Aorta (tissue), 5 donors: ENCODE measurements around the gene FAM229A. TPM values are rescaled to one million over a fixed set of nuclear protein-coding genes. Genes with fewer than 3 reads are reported as not detected.
"Not testable (repeated sequence)": the region's sequence is repeated elsewhere in the genome, so short reads cannot be mapped to it uniquely, and the experiment has no call there.

Source experiments
- ATAC-seq: fragments of 200-7000 bp; cut with Tn5 transposase; one replicate; pipeline ENCODE4 v1.9.1; 2022; ENCODE audit warnings: moderate library complexity; ENCODE audit not compliant: low FRiP score
- DNase-seq, 2 donors: peaks; one replicate each; pipeline ENCODE4 v3.0.0-alpha.2; 2020
- H3K27ac ChIP-seq, 2 donors: one replicate each; pipeline ENCODE4 v1.5.1; 2013; ENCODE audit warnings: low read length in 2 of 2, mild to moderate bottlenecking in 2 of 2, moderate library complexity in 2 of 2, control low read depth in 1 of 2, inconsistent platforms in 1 of 2, low read depth in 1 of 2
- H3K27me3 ChIP-seq, 2 donors: one replicate each; pipeline ENCODE4 v1.6.1; 2013; ENCODE audit warnings: control low read depth in 1 of 2, low read length in 1 of 2, mild to moderate bottlenecking in 1 of 2, moderate library complexity in 1 of 2; ENCODE audit not compliant: insufficient read depth in 2 of 2, control insufficient read depth in 1 of 2
- H3K36me3 ChIP-seq, 2 donors: one replicate each; pipeline ENCODE4 v1.6.1; 2013; ENCODE audit warnings: control low read depth in 1 of 2, low read length in 1 of 2, mild to moderate bottlenecking in 1 of 2; ENCODE audit not compliant: insufficient read depth in 2 of 2, control insufficient read depth in 1 of 2
- H3K4me1 ChIP-seq, 2 donors: one replicate each; pipeline ENCODE4 v1.6.1; 2013; ENCODE audit warnings: low read length in 2 of 2, control low read depth in 1 of 2, mild to moderate bottlenecking in 1 of 2, moderate library complexity in 1 of 2; ENCODE audit not compliant: insufficient read depth in 2 of 2, control insufficient read depth in 1 of 2
- H3K4me3 ChIP-seq, 2 donors: one replicate each; pipeline ENCODE4 v1.5.1; 2013; ENCODE audit warnings: low read length in 2 of 2, control low read depth in 1 of 2, mild to moderate bottlenecking in 1 of 2
- H3K9me3 ChIP-seq: one replicate; pipeline ENCODE4 v1.6.1; 2013; ENCODE audit warnings: mild to moderate bottlenecking, low read length; ENCODE audit not compliant: control insufficient read depth
- WGBS, 2 donors: extraction: QIAGEN DNeasy Blood & Tissue Kit; methylation state at CpG; one replicate each; pipeline ENCODE4 v1.1.7; 2013; 5-methylcytosine and 5-hydroxymethylcytosine counted together
- intact Hi-C, 2 donors: fragments of 100-400 bp; cut with DNase I; formaldehyde crosslinking; loops; one replicate each; pipeline versions ENCODE4 v1.14.2 to v1.15.0; 2022
- polyA plus RNA-seq, 2 donors: library from polyadenylated mRNA; stranded (reverse); fragments of 200-250 nt; gene quantifications; one replicate each; pipeline ENCODE4 v1.2.3, GENCODE V29; 2013
- total RNA-seq, 2 donors: library from RNA; stranded (reverse); fragmentation: NEBNext Ultra II Directional; extraction: Animal tissue kit (Norgen Biotek cat#: 25700); gene quantifications; one replicate each; pipeline ENCODE4 v1.2.1, GENCODE V29; 2021
- donor health status: healthy with polysubstance abuse.
- donor health status: Bipolar disorder and iron deficiency.
- donor health status: DM: no; HTN: no; CAD: no.
- donor health status: DM: no; HTN: no; CAD: no.
- donor health status: DM: yes; HTN: yes; CAD: no.

Gene FAM229A
- total and polyA plus RNA-seq, 4 donors = 2.3 to 40.1 (median 9.1) TPM

DNA sequence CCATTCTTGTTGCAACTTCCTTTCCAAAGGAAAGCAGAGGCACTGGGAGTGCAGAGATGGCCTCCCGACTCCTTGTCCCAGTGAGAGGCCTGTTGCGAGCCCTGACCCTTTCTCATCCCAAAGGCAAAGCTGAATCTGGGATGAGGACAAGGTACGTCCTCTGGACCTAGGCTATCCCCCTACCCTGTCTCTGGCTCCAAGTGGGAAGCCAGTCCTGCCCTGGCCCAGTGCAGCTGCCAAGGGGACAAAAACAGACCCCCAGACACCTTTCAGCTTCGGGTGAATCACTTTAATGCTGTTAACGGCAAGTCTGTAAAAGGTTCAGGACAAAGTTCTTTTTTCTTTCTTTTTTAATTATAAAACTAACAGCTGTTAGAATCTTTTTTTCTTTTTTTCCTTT, 2.6 kb upstream of the FAM229A start:
- H3K36me3 ChIP-seq = peaks cover 2 to 9% of the 10 kb centered on the region in 2 donors
- no peak overlapping the region for H3K27ac ChIP-seq
- H3K9me3 ChIP-seq = no peaks in the 10 kb centered on the region
- DNase-seq = no peak
- no peak overlapping the region for H3K4me3 ChIP-seq
- H3K27me3 ChIP-seq = no peaks in the 10 kb centered on the region
- ATAC-seq = no peak
- intact Hi-C loops = no loop called here
- 86 to 88% methylated on average over 5 of the region's 5 CpGs for WGBS, 2 donors
- no peaks in the 10 kb centered on the region for H3K4me1 ChIP-seq

DNA sequence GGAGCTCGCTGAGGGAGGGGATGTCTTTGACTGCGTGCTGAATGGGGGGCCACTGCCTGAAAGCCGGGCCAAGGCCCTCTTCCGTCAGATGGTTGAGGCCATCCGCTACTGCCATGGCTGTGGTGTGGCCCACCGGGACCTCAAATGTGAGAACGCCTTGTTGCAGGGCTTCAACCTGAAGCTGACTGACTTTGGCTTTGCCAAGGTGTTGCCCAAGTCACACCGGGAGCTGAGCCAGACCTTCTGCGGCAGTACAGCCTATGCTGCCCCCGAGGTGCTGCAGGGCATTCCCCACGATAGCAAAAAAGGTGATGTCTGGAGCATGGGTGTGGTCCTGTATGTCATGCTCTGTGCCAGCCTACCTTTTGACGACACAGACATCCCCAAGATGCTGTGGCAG, 1.4 kb upstream of the FAM229A start:
- Histone ChIP-seq H3K27ac (no peak overlapping the region), H3K4me3 (no peak overlapping the region), H3K27me3 (no peaks in the 10 kb centered on the region), H3K9me3 (no peaks in the 10 kb centered on the region), H3K4me1 (no peaks in the 10 kb centered on the region), H3K36me3 (peaks cover 2 to 9% of the 10 kb centered on the region in 2 donors)
- intact Hi-C loops = no loop called here
- no peak for ATAC-seq
- WGBS, 2 donors = 92 to 94% methylated on average over 12 of the region's 12 CpGs
- no peak for DNase-seq

DNA sequence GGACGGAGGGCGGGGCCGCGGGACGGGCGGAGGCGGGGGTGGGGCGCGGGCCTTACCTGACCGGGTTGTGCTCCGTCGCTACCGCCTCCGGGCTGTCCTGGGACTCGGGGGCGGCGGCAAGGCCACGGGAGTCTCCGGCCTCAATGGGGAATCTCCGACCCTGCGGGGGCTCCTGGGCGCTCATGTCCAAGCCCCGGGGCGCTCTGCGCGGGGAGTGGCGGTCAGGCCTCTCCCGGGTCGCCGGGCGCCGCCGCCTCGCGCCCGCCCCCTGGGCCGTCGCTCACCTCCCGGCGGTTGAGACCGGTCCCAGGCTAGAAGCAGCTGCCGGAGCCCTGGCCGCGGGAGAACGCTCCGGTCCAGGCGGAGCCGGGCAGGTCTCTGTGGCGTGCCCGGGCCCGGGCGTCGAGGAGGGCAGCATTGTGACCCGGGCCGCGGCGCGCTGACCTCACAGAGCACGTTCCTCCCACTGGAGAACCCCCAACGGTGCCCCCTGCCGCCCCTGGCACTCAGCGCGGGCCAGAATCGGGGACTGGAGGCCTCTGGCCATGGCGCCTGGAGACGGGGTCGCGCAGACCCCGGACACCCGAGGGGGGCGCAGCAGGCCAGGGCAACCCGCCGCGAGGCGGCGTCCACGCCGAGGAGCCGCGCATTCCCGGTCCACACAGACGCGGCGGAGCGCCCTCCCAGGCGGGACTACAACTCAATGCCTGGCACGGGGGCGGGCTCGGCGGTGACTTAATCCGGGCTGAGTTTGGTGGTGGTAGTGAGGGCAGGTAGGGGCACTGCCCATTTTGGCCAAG, 411 bp downstream of the FAM229A start:
- no peak overlapping the region for H3K27ac ChIP-seq
- WGBS, 2 donors = 0 to 2% methylated on average over 80 to 91 of the region's 91 CpGs
- no peaks in the 10 kb centered on the region for H3K27me3 ChIP-seq
- peaks cover 2 to 3% of the 10 kb centered on the region in 2 donors for H3K36me3 ChIP-seq
- DNase-seq = peak; percentile 71 to 92
- H3K4me3 ChIP-seq = peak overlapping the region in 1 of 2 donors; percentile 10
- peak; percentile 76 for ATAC-seq
- H3K4me1 ChIP-seq = no peaks in the 10 kb centered on the region
- H3K9me3 ChIP-seq = no peaks in the 10 kb centered on the region
- intact Hi-C loops = no loop called here

DNA sequence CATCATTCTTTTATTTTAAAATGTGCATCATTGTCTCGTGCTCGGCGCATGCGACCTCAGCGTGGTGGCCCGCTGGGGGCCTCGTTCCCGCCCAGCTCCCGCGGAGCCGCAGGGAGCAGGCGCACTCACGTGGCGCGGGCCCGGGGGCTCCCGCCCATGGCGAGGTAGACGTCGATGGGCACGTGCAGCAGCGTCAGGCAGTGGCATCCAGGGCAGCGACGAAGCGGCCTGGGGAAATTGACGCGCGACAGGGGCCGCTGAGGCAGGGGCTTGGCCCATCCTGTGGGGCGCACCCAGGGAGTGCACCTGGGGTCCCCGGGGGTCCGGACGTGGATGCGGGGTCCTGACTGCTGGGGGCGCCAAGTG, 994 bp downstream of the FAM229A start:
- no peaks in the 10 kb centered on the region for H3K4me1 ChIP-seq
- H3K27ac ChIP-seq = no peak overlapping the region
- DNase-seq = no peak
- WGBS, 2 donors = 57 to 60% methylated on average over 34 to 35 of the region's 35 CpGs
- H3K27me3 ChIP-seq = no peaks in the 10 kb centered on the region
- H3K36me3 ChIP-seq = peaks cover 0 to 3% of the 10 kb centered on the region in 2 donors
- ATAC-seq = no peak
- no peak overlapping the region for H3K4me3 ChIP-seq
- H3K9me3 ChIP-seq = no peaks in the 10 kb centered on the region
- intact Hi-C loops = no loop called here

DNA sequence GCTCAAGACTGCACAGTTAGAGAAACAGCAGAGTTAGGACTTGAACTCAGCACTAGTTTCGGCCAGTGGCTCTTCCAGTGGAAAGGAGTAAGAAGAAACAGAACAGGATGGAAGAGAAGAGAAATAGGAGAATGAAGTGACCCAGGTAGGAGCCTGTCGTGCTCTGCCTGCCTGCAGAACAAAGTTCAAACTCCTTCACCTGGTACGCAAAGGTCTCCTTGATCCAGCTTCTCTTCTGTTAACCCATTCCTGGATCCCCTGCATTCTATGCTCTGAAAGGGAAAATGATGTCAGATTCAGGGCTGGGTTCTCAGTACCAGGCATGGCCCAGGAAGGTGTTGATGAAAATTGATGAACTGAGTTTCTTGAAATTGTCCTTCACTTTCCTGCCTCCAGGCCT, 3.9 kb downstream of the FAM229A start:
- DNase-seq (no peak), ATAC-seq (no peak)
- Histone ChIP-seq H3K4me1 (no peaks in the 10 kb centered on the region), H3K9me3 (no peaks in the 10 kb centered on the region), H3K4me3 (no peak overlapping the region), H3K27me3 (no peaks in the 10 kb centered on the region), H3K36me3 (no peaks in the 10 kb centered on the region), H3K27ac (no peak overlapping the region)
- intact Hi-C loops = no loop called here
- WGBS, 2 donors = 84 to 85% methylated on average over 3 of the region's 3 CpGs

DNA sequence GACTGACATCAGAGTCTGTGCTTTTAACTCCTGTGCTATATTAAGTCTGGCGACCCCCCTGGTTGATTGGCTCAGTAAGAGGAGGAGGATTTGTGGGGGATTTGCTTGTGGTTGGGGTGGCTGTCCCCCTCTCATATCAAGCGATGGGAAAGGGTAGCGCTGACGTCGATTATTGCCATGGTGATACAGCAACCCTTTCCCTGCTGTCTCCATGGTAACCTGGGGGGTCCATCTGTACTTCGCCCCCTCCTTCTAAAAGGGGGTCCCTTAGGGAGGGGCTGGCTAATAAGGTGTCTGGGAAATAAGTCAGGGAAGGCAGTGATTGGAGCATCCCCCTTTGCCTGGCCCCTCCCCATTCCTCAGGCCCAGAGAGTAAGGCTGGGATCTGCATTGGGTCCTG, 4.7 kb downstream of the FAM229A start:
- intact Hi-C loops = no loop called here
- 63 to 65% methylated on average over 6 of the region's 6 CpGs for WGBS, 2 donors
- ATAC-seq (no peak), DNase-seq (no peak)
- H3K27ac ChIP-seq = no peak overlapping the region
- no peaks in the 10 kb centered on the region for H3K9me3 ChIP-seq
- no peaks in the 10 kb centered on the region for H3K36me3 ChIP-seq
- no peaks in the 10 kb centered on the region for H3K4me1 ChIP-seq
- no peak overlapping the region for H3K4me3 ChIP-seq
- no peaks in the 10 kb centered on the region for H3K27me3 ChIP-seq

DNA sequence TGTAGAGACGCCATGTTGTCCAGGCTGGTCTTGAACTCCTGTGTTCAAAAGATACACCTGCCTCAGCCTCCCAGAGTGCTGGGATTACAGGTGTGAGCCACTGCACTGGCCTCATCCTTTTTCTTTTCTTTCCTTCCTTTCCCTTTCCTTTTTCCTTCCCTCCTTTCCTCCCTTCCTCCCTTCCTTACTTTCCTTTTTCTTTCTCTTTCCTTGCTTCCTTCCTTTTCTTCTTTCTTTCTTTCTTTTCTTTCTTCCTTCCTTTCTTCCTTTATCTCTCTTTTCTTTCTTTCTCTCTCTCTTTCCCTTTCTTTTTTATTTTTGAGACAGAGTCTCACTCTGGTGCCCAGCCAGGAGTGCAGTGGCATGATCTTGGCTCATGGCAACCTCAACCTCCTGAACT, 5.8 kb downstream of the FAM229A start:
- Histone ChIP-seq H3K27me3 (no peaks in the 10 kb centered on the region), H3K4me1 (no peaks in the 10 kb centered on the region), H3K9me3 (no peaks in the 10 kb centered on the region), H3K36me3 (no peaks in the 10 kb centered on the region), H3K4me3 (no peak overlapping the region), H3K27ac (no peak overlapping the region)
- 93 to 96% methylated on average over 1 of the region's 1 CpG for WGBS, 2 donors
- ATAC-seq (no peak), DNase-seq (no peak)
- intact Hi-C loops = no loop called here

DNA sequence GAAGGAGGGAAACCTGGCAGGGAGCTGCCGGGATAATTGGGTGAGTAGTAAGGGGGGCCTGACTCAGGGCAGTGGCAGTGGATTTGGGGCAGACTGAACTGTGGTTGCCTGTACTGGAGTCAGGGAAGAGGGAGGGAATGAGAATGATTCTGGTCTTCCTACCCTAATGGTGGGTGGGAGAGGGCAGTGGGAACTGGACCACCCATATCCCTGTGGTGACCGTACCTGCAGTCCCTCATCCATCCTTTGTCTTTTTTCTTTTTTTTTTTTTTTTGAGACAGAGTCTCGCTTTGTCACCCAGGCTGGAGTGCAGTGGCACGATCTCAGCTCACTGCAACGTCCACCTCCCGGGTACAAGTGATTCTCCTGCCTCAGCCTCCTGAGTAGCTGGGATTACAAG, 6.5 kb downstream of the FAM229A start:
- H3K36me3 ChIP-seq, intact Hi-C loops, H3K4me1 ChIP-seq, ATAC-seq, H3K9me3 ChIP-seq, H3K27ac ChIP-seq, DNase-seq, H3K27me3 ChIP-seq, H3K4me3 ChIP-seq: not testable (repeated sequence)
- 90 to 94% methylated on average over 6 of the region's 6 CpGs for WGBS, 2 donors

DNA sequence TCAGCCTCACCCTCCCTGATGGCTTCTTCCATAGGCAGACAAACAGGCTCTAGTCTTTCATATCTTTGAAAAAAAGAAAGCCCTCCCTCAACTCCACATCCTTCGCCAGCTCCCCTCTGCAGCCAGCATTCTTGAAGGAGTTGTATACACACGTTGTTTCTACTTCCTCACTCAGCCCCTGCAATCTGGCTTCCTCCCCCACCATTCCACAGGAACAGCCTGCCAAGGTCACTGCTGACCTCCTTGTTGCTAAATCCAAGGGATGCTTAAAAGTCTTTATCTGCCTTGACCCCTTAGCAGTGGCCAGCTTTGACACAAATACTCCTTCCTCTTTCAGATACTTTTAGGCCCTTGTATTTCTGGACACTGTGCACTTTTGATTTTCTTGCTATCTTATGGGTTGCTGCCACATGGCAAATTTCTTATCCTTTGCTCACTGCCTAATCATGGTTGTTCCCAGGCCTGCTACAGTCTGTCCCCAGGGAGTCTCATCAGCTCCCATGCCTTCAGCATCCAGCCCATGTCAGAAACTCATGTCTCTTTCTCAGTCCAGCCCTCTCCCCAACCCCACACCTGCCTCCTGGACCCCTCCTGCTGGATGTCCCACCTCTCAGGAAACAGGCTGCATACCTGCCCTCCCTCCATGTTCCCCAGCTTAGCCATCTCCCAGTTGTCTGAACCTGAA, 8.3 kb downstream of the FAM229A start:
- WGBS, 2 donors = 8 to 13% methylated on average over 2 of the region's 2 CpGs
- H3K36me3 ChIP-seq = no peaks in the 10 kb centered on the region
- DNase-seq = peak in 1 of 2 donors; percentile 68
- intact Hi-C loops = no loop called here
- H3K9me3 ChIP-seq = no peaks in the 10 kb centered on the region
- H3K27me3 ChIP-seq = no peaks in the 10 kb centered on the region
- no peaks in the 10 kb centered on the region for H3K4me1 ChIP-seq
- no peak overlapping the region for H3K4me3 ChIP-seq
- H3K27ac ChIP-seq = no peak overlapping the region
- peak; percentile 2 for ATAC-seq
